HEK293T (cell line): ENCODE measurements around the gene OR1K1.

ENCODE experiments used
- BHLHE40 ChIP-seq: fragments of 450-650 bp; IDR thresholded peaks from 2 replicates; pipeline ENCODE4 v1.6.1; 2016; ENCODE audit warnings: mild to moderate bottlenecking, moderate library complexity, borderline replicate concordance
- ELF4 ChIP-seq: fragments of 450-650 bp; IDR thresholded peaks from 2 replicates; pipeline ENCODE4 v1.6.1; 2017; ENCODE audit warnings: antibody characterized with exemption
- FOXA1 ChIP-seq: fragments of 450-650 bp; IDR thresholded peaks from 2 replicates; pipeline ENCODE4 v1.6.1; 2016; ENCODE audit warnings: mild to moderate bottlenecking
- FOXM1 ChIP-seq: fragments of 450-650 bp; IDR thresholded peaks from 2 replicates; pipeline ENCODE4 v1.6.1; 2017; ENCODE audit warnings: mild to moderate bottlenecking, borderline replicate concordance
- HDGF ChIP-seq: fragments of 450-650 bp; IDR thresholded peaks from 2 replicates; pipeline ENCODE4 v1.6.1; 2017; ENCODE audit warnings: antibody characterized with exemption, borderline replicate concordance
- L3MBTL2 ChIP-seq: fragments of 450-650 bp; conservative IDR thresholded peaks from 2 replicates; pipeline ENCODE4 v1.6.1; 2016; ENCODE audit warnings: mild to moderate bottlenecking
- NFRKB ChIP-seq: fragments of 450-650 bp; IDR thresholded peaks from 2 replicates; pipeline ENCODE4 v1.6.1; 2016; ENCODE audit warnings: mild to moderate bottlenecking, moderate library complexity
- SP1 ChIP-seq: fragments of 450-650 bp; IDR thresholded peaks from 2 replicates; pipeline ENCODE4 v1.6.1; 2017
- SUZ12 ChIP-seq: fragments of 450-650 bp; IDR thresholded peaks from 2 replicates; pipeline ENCODE4 v1.6.1; 2016; ENCODE audit warnings: mild to moderate bottlenecking
- TARDBP ChIP-seq: fragments of 450-650 bp; IDR thresholded peaks from 2 replicates; pipeline ENCODE4 v1.6.1; 2016
- ZNF384 ChIP-seq: fragments of 450-650 bp; IDR thresholded peaks from 2 replicates; pipeline ENCODE4 v1.6.1; 2016
- TF ChIP-seq, protein P1 (sequence below): fragments of 450-650 bp; IDR thresholded peaks from 2 replicates; pipeline ENCODE4 v1.6.1; 2016

DNA sequence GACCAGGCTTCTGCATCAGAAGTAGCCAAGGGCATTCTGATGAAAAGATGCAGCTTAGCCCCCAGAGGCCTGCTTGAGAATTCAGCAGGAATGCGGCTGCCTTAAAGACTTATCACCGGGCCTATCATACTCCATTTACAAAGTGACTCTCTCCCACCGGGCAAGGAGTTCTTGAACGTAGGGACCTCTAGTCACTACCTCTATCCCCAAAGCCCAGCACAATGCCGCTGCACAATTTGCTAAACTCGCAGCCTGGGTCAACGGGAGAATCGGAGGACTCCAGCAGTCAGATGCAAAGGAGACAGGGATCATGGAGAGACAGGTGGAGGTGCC lies 27.8 kb downstream of the OR1K1 start:
- no peak for TF ChIP-seq L3MBTL2
- TF ChIP-seq BHLHE40 = no peak
- TF ChIP-seq FOXM1 = no peak
- no peak for TF ChIP-seq FOXA1
- no peak for TF ChIP-seq SP1
- TF ChIP-seq ZNF384 = no peak
- TF ChIP-seq ELF4 = no peak
- no peak for TF ChIP-seq SUZ12
- no peak for TF ChIP-seq HDGF
- no peak for TF ChIP-seq TARDBP
- TF ChIP-seq, protein P1, sequence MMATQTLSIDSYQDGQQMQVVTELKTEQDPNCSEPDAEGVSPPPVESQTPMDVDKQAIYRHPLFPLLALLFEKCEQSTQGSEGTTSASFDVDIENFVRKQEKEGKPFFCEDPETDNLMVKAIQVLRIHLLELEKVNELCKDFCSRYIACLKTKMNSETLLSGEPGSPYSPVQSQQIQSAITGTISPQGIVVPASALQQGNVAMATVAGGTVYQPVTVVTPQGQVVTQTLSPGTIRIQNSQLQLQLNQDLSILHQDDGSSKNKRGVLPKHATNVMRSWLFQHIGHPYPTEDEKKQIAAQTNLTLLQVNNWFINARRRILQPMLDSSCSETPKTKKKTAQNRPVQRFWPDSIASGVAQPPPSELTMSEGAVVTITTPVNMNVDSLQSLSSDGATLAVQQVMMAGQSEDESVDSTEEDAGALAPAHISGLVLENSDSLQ = no peak
- TF ChIP-seq NFRKB = no peak
